ENCODE results near the gene DNTT.
"Not testable (repeated sequence)": the region's sequence is repeated elsewhere in the genome, so short reads cannot be mapped to it uniquely, and the experiment has no call there.

Gene DNTT

DNA sequence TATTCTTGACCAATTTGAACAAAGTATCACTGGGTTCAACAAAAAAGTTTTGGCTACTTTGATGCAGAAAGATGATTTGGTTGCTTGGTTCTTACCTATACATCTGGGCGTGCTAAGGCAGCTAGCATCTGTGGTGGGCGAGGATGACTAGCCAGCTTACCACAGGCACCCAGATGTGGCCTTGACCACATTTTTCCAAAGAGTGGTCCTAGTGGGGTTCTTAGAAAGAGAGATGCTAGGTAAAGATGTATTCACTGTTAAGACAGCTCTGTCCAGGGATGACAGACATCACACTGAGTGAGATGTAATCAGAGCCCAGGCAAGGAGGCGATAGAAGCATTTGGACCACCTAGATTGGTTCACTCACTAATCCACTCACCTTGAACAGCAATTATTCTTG is 785 bp downstream of the DNTT start:
- Histone ChIP-seq H4K20me1 (ENCODE audit: low read depth, low read length) (no peaks in the 10 kb centered on the region), H2AFZ (ENCODE audit: low read depth, low read length, severe bottlenecking) (no peak overlapping the region), H3K79me2 (ENCODE audit: insufficient read depth, low read length) (no peaks in the 10 kb centered on the region), H3K9me2 (replicated peaks; ENCODE audit: insufficient read depth, low read length) (no peaks in the 10 kb centered on the region), H3K27ac (ENCODE audit: low read depth, low read length) (no peak overlapping the region), H3K27me3 (ENCODE audit: low read length) (no peaks in the 10 kb centered on the region; the same call in 1 of the 2 replicates), H3K36me3 (ENCODE audit: low read length) (no peaks in the 10 kb centered on the region), H3K4me3 (ENCODE audit: insufficient read depth, low read length, poor library complexity, severe bottlenecking) (no peak overlapping the region), H3K9me3 (ENCODE audit: insufficient read depth, low read length) (no peaks in the 10 kb centered on the region), H3K9ac (ENCODE audit: low read length) (no peak overlapping the region), H3F3A (ENCODE audit: insufficient read depth) (no peaks in the 10 kb centered on the region), H3K4me2 (ENCODE audit: low read depth, low read length, poor library complexity, severe bottlenecking) (no peak overlapping the region)
- TF ChIP-seq, protein P1, sequence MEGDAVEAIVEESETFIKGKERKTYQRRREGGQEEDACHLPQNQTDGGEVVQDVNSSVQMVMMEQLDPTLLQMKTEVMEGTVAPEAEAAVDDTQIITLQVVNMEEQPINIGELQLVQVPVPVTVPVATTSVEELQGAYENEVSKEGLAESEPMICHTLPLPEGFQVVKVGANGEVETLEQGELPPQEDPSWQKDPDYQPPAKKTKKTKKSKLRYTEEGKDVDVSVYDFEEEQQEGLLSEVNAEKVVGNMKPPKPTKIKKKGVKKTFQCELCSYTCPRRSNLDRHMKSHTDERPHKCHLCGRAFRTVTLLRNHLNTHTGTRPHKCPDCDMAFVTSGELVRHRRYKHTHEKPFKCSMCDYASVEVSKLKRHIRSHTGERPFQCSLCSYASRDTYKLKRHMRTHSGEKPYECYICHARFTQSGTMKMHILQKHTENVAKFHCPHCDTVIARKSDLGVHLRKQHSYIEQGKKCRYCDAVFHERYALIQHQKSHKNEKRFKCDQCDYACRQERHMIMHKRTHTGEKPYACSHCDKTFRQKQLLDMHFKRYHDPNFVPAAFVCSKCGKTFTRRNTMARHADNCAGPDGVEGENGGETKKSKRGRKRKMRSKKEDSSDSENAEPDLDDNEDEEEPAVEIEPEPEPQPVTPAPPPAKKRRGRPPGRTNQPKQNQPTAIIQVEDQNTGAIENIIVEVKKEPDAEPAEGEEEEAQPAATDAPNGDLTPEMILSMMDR (IDR thresholded peaks at IDR 0.05; ENCODE audit: insufficient read depth, low read length, poor library complexity, severe bottlenecking) = no peak
- no peak for TF ChIP-seq EZH2phosphoT487 (conservative IDR thresholded peaks at IDR 0.05; ENCODE audit: low read length)

DNA sequence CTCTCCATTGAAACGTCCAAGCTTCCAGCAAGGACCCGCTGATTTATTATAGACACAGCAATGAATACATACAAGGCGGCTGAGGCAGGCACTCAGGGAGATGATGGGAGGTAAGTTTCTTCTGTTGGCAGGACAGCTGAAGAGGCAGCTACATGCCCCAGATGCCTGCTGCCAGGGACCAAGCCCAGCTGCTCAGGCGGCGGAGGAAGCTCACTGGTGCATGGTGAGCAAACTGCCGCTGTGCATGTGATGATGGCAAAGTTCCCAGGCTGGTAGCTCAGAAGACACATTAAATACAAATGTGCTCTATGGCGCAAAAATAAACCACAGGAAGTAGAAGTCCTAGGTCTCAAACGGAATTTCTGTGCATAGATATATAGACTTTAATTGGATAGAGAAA is 2.3 kb downstream of the DNTT start:
- no peak overlapping the region for H3K4me2 ChIP-seq (ENCODE audit: low read depth, low read length, poor library complexity, severe bottlenecking)
- H3K27ac ChIP-seq (ENCODE audit: low read depth, low read length) = no peak overlapping the region
- H3K79me2 ChIP-seq (ENCODE audit: insufficient read depth, low read length) = no peaks in the 10 kb centered on the region

DNA sequence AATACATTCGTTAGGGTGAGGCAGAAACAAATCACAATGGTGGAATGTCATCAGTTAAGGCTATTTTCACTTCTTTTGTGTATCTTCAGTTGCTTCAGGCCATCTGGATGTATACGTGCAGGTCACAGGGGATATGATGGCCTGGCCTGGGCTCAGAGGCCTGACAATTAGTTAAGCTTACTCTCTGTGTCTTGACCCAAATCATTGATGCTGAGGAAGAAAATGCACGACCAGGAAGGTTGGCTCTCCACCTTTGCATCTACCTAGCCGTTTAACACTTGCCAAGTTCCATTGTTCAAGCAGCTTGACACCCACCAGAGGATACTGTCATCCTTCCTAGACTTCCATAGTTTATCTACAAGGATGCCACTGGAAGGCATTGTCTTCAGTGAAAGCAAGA is 4.6 kb downstream of the DNTT start:
- H3K4me3 ChIP-seq (ENCODE audit: insufficient read depth, low read length, poor library complexity, severe bottlenecking); H3K36me3 ChIP-seq (ENCODE audit: low read length): not testable (repeated sequence)

More for the DNA sequence above, 2.3 kb downstream of the DNTT start:
- Histone ChIP-seq H2AFZ (ENCODE audit: low read depth, low read length, severe bottlenecking) (no peak overlapping the region), H3K4me3 (ENCODE audit: insufficient read depth, low read length, poor library complexity, severe bottlenecking) (no peak overlapping the region), H3K27me3 (ENCODE audit: low read length) (no peaks in the 10 kb centered on the region), H4K20me1 (ENCODE audit: low read depth, low read length) (no peaks in the 10 kb centered on the region), H3K9me2 (replicated peaks; ENCODE audit: insufficient read depth, low read length) (no peaks in the 10 kb centered on the region), H3K36me3 (ENCODE audit: low read length) (no peaks in the 10 kb centered on the region), H3F3A (ENCODE audit: insufficient read depth) (no peaks in the 10 kb centered on the region), H3K9me3 (ENCODE audit: insufficient read depth, low read length) (no peaks in the 10 kb centered on the region), H3K9ac (ENCODE audit: low read length) (no peak overlapping the region)
- TF ChIP-seq EZH2phosphoT487 (conservative IDR thresholded peaks at IDR 0.05; ENCODE audit: low read length) = no peak
- TF ChIP-seq, protein P1 (IDR thresholded peaks at IDR 0.05; ENCODE audit: insufficient read depth, low read length, poor library complexity, severe bottlenecking) = no peak

DNA sequence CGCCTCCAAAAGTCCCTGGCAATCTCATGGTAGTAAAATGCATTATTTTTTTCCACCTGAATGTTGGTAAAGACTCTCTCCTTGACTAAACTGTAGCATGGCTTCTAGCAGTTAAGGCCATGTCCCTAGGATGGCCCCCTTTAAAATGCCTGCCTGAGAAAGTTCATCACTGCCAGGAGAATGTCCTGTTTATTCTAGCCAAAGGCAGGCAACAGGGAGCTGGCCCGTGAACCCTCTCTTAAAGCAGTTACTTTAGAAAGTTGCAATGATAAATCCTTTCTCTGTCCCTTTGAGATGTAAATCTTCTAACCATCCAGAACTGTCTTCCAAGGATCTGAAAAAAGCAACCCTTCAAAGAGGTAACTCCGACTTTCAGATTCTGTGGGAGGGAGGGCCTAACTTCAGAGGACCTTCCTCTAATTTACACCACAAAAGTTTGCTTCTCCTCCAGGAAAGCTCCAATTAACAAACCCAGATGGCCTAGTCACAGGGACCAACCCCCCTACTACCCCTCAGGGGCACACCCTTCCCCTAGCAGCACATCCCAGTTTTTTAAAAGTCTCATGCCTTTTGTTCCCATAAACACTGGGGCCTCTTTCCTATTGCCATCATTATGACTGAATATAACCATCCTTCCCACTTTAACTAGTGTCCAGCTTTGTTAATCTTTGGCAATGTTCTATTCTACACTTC is 5.5 kb downstream of the DNTT start:
- TF ChIP-seq, protein P1 (IDR thresholded peaks at IDR 0.05; ENCODE audit: insufficient read depth, low read length, poor library complexity, severe bottlenecking) = no peak
- no peak for TF ChIP-seq EZH2phosphoT487 (conservative IDR thresholded peaks at IDR 0.05; ENCODE audit: low read length)
- Histone ChIP-seq H3K9me2 (replicated peaks; ENCODE audit: insufficient read depth, low read length) (no peaks in the 10 kb centered on the region), H2AFZ (ENCODE audit: low read depth, low read length, severe bottlenecking) (no peak overlapping the region), H3K9ac (ENCODE audit: low read length) (no peak overlapping the region), H3K79me2 (ENCODE audit: insufficient read depth, low read length) (no peaks in the 10 kb centered on the region), H4K20me1 (ENCODE audit: low read depth, low read length) (no peaks in the 10 kb centered on the region), H3K4me2 (ENCODE audit: low read depth, low read length, poor library complexity, severe bottlenecking) (no peak overlapping the region), H3F3A (ENCODE audit: insufficient read depth) (no peaks in the 10 kb centered on the region), H3K36me3 (ENCODE audit: low read length) (no peaks in the 10 kb centered on the region), H3K27ac (ENCODE audit: low read depth, low read length) (no peak overlapping the region), H3K9me3 (ENCODE audit: insufficient read depth, low read length) (no peaks in the 10 kb centered on the region), H3K27me3 (ENCODE audit: low read length) (no peaks in the 10 kb centered on the region), H3K4me3 (ENCODE audit: insufficient read depth, low read length, poor library complexity, severe bottlenecking) (no peak overlapping the region)

More for the DNA sequence above, 4.6 kb downstream of the DNTT start:
- H3K9me3 ChIP-seq (ENCODE audit: insufficient read depth, low read length); H3K4me2 ChIP-seq (ENCODE audit: low read depth, low read length, poor library complexity, severe bottlenecking); H3K9me2 ChIP-seq (replicated peaks; ENCODE audit: insufficient read depth, low read length); H3K79me2 ChIP-seq (ENCODE audit: insufficient read depth, low read length); H3K27me3 ChIP-seq (ENCODE audit: low read length); H3K27ac ChIP-seq (ENCODE audit: low read depth, low read length); H4K20me1 ChIP-seq (ENCODE audit: low read depth, low read length); H3K9ac ChIP-seq (ENCODE audit: low read length); H3F3A ChIP-seq (ENCODE audit: insufficient read depth); H2AFZ ChIP-seq (ENCODE audit: low read depth, low read length, severe bottlenecking): not testable (repeated sequence)
